Measurements from ENCODE around the gene PWWP2A. TPM values are rescaled to one million over a fixed set of nuclear protein-coding genes. Genes with fewer than 3 reads are reported as not detected.

Gene PWWP2A
- total RNA-seq, 1 experiment from 2014 or later: 61.1 TPM

GRCh38 chr5:160158087-160158486 lies 38.8 kb upstream of the PWWP2A start:
- peak overlapping the region; percentile 59 for H3K27ac Mint-ChIP-seq
- TF ChIP-seq HMGXB4 (CRISPR knock-in tag; IDR thresholded peaks at IDR 0.05) (0 out of 2 replicates have a peak, but pooled peaks have one; percentile 26), ZNF263 (CRISPR knock-in tag; IDR thresholded peaks at IDR 0.05; ENCODE audit: low read depth) (no peak)
- POLR2A ChIA-PET: no interaction called here
- CTCF ChIA-PET: no interaction called here
- H3K4me1 Mint-ChIP-seq: peaks cover 44% of the 10 kb centered on the region
- H3K36me3 Mint-ChIP-seq: peaks cover 2% of the 10 kb centered on the region; the same call in 1 of the 2 replicates
- peak; percentile 23 for DNase-seq (ENCODE audit: low spot score)
- no peaks in the 10 kb centered on the region for H3K9me3 Mint-ChIP-seq
- ATAC-seq: peak; percentile 30
- H3K27me3 Mint-ChIP-seq (ENCODE audit: low read depth): no peaks in the 10 kb centered on the region
- no peak overlapping the region for H3K4me3 Mint-ChIP-seq

GRCh38 chr5:160155017-160155750 lies 35.9 kb upstream of the PWWP2A start:
- H3K27me3 Mint-ChIP-seq (ENCODE audit: low read depth): no peaks in the 10 kb centered on the region
- TF ChIP-seq ARID4B (CRISPR knock-in tag; IDR thresholded peaks at IDR 0.05; ENCODE audit: borderline replicate concordance) (no peak), SP1 (CRISPR knock-in tag; conservative IDR thresholded peaks at IDR 0.05) (no peak), ATF3 (CRISPR knock-in tag; conservative IDR thresholded peaks at IDR 0.05) (no peak), RELA (CRISPR knock-in tag; IDR thresholded peaks at IDR 0.05; ENCODE audit: borderline replicate concordance) (no peak), TCF7 (CRISPR knock-in tag; IDR thresholded peaks at IDR 0.05; ENCODE audit: low read depth) (no peak), CREM (CRISPR knock-in tag; IDR thresholded peaks at IDR 0.05) (no peak), ZNF532 (CRISPR knock-in tag; IDR thresholded peaks at IDR 0.05; ENCODE audit: borderline replicate concordance) (no peak), FOXP1 (CRISPR knock-in tag; IDR thresholded peaks at IDR 0.05; ENCODE audit: borderline replicate concordance) (no peak), JUN (CRISPR knock-in tag; IDR thresholded peaks at IDR 0.05) (no peak), ZBTB43 (CRISPR knock-in tag; IDR thresholded peaks at IDR 0.05) (no peak)
- H3K4me3 Mint-ChIP-seq: no peak overlapping the region
- H3K27ac Mint-ChIP-seq: peak overlapping the region; percentile 67; the same call in 1 of the 2 replicates
- H3K36me3 Mint-ChIP-seq: no peaks in the 10 kb centered on the region
- H3K4me1 Mint-ChIP-seq: peaks cover 23% of the 10 kb centered on the region
- DNase-seq (ENCODE audit: low spot score): no peak
- ATAC-seq: no peak
- POLR2A ChIA-PET: interaction anchor here (0.6 to 0.7 kb wide), 2 partner anchors 10 to 64 kb away, joined by 3 to 6 read pairs; no protein-coding TSS in a partner anchor
- CTCF ChIA-PET: interaction anchor here (0.6 kb wide), 1 partner anchor 22 kb away, joined by 3 read pairs; no protein-coding TSS in a partner anchor
- H3K9me3 Mint-ChIP-seq: peaks cover 2% of the 10 kb centered on the region; the same call in 1 of the 2 replicates

Data from WTC11 (cell line).